Activated T-cell treated with anti-CD3 and anti-CD28 coated beads, Interleukin-2, amount 50 U/mL, for 1 hour (primary cell): ENCODE measurements around the gene DCUN1D4.

Experiments
- DNase-seq: peaks from one replicate; pipeline ENCODE4 v3.0.0-alpha.2; 2020

DCUN1D4 gene

DNA sequence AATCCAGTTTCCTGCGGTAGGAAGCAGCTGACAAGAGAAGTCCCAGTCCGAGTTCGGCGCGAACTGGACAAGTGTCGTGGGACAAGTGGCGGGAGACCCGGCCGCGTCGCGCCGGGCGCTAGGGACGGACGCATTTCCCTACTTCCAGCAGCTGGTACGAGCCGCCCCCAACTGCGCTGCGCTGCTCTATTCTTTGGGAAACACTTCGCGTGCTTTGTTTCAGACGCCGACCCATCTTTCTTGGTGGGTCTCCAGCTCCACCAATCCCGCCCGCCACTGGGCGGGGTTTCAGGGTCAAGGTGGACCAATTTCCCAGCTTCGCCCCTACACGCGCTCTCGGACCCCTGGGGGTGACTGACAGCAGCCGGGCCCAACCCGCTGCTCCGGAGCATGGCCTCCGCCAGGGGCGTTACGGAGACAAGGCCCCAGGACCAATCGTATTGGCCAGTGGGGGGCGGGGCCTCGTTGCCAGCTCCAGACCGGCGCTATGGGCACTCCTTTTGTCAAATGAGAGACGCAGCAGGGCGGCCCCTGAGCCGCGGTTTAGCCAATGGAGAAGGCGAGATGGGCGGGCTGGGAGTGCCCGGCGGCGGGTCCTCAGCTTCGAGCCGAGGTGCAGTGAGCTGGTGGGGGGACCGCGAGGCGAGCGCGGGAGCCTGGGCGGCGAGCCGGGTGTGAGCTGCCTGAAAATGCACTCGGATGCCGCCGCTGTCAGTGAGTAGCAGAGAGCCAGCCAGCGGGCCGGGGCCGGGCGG lies at the start of gene DCUN1D4:
DCUN1D4 (plus strand) TSS at position 600 of the 755 bp plus-strand sequence; CDS start at position 690, 90 bp downstream.
- peak; percentile 98 for DNase-seq

DNA sequence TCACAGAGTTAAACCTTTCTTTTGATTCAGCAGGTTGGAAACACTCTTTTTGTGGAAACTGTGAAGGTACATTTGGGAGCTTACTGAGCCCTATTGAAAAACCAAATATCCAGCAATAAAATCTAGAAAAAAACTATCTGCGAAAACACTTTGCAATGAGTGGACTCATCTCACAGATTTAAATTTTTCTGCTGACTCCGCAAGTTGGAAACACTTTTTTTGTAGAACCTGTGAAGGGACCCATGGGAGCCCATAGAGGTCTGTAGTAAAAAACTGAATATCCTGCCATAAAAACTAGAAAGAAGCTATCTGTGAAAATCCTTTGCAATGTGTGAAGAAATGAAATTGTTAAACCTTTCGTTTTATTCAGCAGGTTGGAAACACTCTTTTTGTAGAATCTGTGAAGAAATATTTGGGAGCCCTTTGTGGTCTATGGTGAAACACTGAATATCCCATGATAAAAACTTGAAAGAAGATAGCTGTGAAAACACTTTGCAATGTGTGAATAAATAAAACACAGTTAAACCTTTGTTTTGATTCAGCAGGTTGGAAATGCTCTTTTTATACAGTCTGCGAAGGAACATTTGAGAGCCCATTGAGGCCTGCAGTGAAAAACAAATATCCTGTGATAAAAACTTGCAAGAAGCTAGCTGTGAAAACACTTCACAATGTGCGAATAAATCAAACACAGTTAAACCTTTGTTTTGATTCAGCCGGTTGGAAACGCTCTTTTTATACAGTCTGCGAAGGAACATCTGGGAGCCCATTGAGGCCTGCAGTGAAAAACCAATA lies 22.3 kb upstream of the DCUN1D4 start:
- DNase-seq = no peak

DNA sequence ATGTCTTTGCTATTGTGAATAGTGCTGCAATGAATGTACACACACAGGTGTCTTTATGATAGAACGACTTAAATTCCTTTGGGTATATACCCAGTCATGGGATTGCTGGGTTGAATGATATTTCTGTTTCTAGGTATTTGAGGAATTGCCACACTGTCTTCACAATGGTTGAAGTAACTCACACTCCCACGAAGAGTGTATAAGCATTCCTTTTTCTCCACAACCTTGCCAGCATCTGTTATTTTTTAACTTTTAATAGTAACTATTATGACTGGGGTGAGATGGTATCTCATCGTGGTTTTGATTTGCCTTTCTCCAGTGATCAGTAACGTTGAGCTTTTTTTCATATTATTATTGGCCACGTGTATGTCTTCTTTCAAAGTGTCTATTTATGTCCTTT lies 17.6 kb upstream of the DCUN1D4 start:
- DNase-seq = no peak

DNA sequence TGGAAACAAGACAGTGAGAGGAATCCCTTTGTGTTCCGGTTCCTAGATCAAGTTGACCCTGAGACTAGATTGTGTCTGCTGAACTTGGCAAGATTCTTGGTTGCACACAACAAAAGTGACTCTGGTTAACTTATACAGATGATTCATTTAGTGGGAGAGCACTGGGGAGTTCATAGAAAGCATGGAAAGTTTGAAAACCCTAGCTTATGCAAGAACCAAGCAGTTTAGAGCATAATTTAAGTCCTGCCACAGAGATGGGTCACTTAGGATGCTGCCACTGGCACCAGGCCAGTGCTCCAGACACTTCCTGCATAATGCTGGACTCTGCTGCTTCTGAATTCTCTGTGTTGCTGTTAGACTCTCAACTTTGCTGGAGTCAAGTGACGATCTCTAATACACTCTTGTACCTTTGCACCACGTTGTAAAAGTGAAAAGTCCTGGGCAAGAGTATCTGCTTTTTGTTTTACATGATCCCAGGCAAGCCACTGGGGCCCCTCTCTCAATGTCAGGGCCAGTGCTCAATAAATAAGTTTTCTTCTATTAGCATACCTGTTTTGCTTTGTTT lies 12.7 kb upstream of the DCUN1D4 start:
- DNase-seq = no peak

DNA sequence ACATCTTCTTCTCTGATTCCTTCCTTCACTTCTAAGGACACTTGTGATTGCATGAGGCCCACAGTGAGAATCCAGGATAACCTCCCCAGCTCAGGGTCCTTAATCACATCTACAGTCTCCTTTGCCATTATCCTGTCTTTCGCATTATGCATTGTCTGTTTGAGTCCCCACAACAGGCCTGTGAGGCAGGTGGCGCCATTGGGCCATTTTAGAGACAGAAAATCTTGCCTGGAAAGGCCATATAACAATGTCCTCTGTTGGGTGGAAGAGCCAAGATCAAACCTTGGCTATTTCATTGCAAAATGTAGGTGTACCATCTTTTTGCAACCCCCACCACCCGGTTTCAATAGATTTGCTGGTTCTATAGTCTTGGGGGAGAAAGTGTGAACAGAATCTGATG lies 11.8 kb upstream of the DCUN1D4 start:
- DNase-seq = peak; percentile 71

DNA sequence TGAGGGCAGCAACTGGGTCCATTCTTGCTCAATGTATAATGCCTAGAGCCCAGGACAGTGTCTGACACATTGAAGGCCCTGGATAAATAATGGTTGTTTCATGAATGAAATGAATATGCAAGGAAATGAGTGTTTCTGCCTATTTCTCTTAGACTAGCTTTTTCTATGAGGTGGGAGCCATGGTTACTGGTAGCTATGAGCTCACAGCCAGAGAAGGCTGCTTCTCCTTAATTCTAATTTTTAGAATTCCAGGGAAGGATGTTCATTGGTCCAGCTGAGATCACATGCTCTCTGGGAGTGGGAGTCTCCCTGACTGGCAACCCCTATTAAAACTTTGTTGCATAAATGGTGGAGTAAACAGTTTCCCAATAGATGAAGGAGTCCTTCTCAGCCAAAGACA lies 9.7 kb upstream of the DCUN1D4 start:
- no peak for DNase-seq

DNA sequence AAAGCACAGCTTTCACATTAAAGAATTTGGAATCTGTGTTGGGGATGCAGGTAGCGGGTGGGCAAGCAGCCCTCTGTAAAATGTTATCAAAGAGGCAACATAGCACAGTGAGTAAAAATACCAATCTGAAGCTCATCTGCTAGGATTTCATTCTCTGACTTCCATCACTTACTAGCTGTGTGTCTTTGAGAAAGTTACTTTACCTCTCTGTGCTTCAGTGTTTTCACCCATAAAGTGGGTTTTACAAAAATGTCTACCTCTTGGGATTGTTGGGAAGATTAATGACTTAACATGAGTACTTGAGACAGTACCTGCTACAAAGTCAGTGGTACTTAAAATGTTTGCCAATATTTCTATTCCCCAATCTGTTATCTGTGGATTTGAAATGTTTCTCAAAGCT lies 7.9 kb upstream of the DCUN1D4 start:
- no peak for DNase-seq

GRCh38 chr4:51835855-51836254 lies 7.1 kb upstream of the DCUN1D4 start:
- DNase-seq = no peak

DNA sequence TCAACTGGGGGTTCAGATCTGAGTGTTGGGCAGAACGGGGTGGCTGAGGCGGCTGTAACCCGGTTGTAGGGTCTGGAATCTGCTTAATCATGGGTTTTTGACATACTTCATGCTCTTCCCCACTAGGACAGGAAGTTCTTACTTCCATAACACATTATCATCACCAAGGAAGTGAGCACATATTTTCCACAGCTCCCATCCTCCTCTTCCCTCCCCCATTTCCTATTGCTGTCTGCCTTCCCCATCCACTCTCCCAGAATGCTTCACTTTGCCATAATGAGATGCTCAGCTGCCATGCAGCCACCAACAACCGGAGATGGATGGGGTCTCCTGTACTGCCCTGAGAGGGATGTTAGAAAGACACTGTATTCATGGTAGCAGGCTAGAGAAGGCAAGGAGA lies 6.4 kb upstream of the DCUN1D4 start:
- DNase-seq = no peak

DNA sequence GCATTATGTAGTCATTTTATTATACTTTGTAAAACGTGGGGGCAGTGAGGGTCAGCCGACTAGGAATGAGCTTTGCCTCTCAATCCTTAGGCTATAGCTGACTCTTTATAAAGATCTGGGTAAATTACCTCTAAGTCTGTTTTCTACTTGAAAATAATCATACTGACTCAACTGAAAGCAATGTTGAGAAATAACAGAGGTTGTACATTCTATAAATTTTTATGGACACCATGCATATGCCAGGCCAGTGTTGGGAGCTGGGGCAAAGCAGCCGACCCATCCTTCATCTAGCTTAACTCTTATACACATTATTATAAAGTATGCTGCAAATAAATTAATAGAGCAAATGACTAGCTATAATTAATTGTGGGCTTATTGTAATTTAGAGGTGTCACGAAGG lies 2.2 kb upstream of the DCUN1D4 start:
- no peak for DNase-seq

- no peak for DNase-seq
These were observed 793 bp upstream of the DCUN1D4 start for GRCh38 chr4:51842167-51842553.

DNA sequence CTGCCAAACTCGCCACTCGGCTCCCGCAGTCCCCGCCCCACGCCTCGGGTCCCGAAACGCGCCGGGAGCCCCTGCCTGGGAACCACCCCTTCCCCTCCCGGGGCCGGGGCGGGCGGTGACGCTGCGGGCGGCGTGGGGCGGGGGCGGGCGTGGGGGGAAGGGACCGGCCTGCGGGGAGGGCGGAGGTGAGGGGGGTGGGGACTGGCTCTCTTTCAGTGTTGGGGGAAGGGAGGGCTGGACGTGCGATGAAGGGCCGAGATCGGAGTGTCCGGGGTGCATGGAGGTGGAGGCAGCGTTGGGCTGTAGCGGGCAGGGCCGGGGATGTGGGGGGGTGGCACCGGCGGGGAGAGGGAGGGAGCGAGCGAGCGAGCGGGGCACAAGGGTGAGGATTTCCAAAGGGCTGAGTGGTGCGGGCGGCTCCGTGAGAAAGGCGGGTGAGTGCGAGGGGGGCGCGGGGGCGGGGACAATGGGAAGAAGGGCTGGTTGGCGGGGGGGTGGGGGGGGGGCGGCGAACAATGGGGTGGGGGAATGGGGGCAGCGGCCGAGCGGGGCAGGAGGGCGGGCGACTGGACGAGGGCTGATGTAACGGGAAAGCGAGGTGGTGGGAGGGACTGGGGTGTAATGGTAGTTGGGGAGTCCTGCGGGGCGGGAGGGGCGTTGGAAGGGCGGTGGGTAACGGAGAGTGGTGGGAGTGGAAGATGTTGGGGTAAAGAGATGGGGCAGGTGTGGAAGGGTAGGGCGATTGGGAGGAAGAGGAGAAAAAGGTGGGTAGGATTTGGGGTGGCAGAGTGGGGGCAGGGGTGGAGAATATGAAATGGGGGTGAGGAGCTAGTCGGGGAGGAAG lies 578 bp downstream of the DCUN1D4 start:
- DNase-seq = peak; percentile 60

- peak; percentile 78 for DNase-seq
These were observed 1.5 kb downstream of the DCUN1D4 start for GRCh38 chr4:51844153-51845054.

- DNase-seq = no peak
These were observed 2.1 kb downstream of the DCUN1D4 start for GRCh38 chr4:51845055-51845426.

DNA sequence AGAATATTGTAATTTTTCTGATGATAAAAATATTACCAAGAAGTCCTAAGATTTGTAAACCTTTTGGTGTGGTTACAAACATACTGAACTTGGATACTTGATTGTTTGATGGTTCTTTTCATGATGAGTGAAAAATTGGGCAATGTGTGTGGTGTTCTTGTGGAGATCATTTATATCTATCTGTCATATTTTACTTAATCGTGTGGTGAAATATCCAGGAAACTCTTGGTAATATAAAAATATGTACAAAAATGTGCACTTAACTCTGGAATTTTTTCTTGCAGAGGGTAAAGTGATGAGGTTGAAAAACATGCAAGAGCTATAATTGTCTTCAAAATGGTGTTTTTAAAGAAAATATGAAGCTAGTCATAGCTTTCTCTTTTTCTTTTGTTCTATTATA lies 2.8 kb downstream of the DCUN1D4 start:
- DNase-seq = no peak

DNA sequence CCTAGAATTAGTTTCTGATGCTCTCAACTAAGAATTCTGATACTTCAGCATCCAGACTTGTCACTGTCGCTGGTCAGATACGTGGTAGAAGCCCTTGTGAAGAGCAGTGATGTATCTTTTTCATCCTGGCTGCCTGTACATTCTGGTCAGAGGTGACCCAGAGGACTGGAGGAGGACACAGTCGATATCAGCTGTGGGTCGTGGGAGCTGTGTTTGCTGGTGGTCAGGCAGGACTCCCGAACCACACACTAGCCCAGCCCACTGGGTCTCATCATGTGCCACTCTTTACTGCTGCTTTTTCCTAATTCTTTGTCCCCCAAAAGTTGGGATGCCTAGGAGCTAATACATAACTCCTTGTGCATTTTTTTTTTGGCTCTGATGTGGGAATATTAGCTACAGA lies 6.5 kb downstream of the DCUN1D4 start:
- DNase-seq = no peak

DNA sequence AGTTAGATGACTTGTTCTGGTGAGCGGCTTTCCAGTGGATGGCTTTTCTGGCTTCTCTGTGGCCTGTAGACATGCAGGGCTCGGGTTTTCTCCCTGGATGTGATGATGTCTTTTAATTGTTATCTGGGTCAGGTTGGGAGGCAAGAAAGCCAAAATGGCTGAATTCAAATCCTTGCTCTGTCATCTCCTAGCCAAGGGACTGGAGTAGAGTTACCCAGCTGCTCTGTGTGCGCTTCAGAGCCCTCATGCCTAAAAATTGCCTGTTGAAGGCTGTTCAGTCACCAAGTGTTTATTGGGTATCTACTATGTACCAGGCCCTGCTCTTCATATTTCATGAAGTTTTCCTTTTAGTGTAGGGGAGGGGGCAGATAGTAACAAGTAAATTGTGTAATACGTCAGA lies 7.3 kb downstream of the DCUN1D4 start:
- no peak for DNase-seq

GRCh38 chr4:51851090-51851936 lies 8.4 kb downstream of the DCUN1D4 start:
- no peak for DNase-seq

- no peak for DNase-seq
These were observed 9.0 kb downstream of the DCUN1D4 start for GRCh38 chr4:51851937-51852290.

- no peak for DNase-seq
These were observed 10.2 kb downstream of the DCUN1D4 start for GRCh38 chr4:51853027-51853682.

DNA sequence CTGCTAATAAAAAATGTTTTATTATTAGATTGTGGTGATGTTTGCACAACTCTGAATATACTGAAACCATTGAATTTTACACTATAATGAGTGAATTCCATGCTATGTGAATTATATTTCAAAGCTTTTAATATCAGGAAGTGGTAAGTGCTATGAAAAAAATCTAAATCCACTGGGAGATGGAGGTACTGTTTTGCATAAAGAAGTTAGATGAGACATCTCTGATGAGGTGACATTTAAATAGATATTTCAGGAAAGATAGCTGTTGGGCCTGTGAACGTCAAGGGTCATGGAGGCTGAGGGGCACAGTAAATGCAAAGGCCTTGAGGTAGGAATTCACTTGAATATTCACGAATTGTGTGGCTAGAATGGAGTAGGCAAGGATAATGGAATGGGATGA lies 12.3 kb downstream of the DCUN1D4 start:
- no peak for DNase-seq
